ENCODE data around the gene GINS1. TPM values are rescaled to one million over a fixed set of nuclear protein-coding genes. Genes with fewer than 3 reads are reported as not detected.

Gene GINS1
- total and polyA plus RNA-seq, 2 of the 8 experiments (the other 6 are each of a cell fraction or from before 2014, with no cell fraction given): 44.7 to 68.4 TPM

DNA sequence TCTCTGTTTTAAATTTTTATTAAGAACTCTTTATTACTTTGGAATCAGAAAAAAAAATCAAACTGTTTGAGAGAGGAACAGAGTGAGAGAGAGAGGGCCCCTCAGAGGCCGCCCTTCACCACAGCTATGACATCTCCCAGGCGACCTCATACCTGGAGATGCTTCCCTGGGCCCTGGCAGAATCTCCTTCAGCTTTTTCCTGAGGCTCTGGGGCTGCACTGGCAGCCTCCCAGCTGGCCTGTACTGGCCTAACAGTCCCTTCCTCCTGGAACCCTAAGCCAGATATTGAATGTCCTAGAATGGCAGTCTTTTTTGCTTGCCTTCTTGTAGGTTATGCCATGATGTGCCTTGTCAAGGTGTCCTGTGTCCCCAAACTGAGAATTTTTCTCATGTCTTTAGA, 30.6 kb upstream of the GINS1 start (continued):
- no peak for TF ChIP-seq CHD2 (IDR thresholded peaks at IDR 0.05; ENCODE audit: low read length)
- TF ChIP-seq, protein P1, sequence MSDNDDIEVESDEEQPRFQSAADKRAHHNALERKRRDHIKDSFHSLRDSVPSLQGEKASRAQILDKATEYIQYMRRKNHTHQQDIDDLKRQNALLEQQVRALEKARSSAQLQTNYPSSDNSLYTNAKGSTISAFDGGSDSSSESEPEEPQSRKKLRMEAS (IDR thresholded peaks at IDR 0.05): no peak

Data from H1 (cell line).